ENCODE data around the gene ISLR2. TPM values are rescaled to one million over a fixed set of nuclear protein-coding genes. Genes with fewer than 3 reads are reported as not detected.

Gene ISLR2
- total RNA-seq, 1 experiment from 2014 or later = 0.05 TPM

DNA sequence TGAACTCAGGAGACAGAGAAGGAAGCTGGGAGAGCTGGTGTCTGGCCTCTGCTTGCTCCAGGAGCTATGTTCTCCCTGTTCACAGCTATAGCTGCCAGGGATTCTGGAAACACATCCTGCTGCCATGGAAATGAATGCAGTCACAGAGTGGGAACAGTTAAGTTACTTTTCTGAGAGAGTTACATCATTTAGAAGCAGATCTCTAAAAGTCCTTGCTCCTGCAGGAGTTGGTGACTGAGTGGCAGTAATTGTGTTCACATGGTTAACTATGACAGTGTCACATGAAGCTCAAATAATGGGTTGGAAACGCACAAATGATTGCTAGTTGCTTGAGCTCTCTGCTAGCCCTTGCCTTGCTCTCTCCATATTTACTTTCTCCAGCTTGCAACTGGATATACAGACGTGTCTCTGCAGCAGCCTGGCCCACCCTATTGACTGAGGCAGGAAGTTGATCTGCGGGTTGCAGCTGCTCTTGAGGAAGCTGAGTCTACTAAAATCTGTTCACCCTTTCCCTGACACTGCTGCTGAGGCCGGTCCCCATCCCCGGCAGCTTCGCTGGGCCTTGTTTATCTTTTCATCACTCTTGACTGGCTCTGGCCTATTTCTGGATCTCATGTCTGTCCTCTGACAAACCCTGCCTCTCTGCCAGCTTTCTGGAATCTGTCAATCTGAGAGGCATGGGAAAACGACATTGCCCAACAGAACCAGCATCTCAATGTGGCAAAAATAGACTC lies 26.5 kb downstream of the ISLR2 start:
- Histone ChIP-seq H3K9ac (ENCODE audit: low read length) (no peak overlapping the region), H3K4me1 (ENCODE audit: control insufficient read depth in 1 of 2, insufficient read depth in 2 of 2, low read length in 2 of 2) (no peaks in the 10 kb centered on the region), H3K79me2 (ENCODE audit: insufficient read depth, low read length) (no peaks in the 10 kb centered on the region), H3K4me2 (ENCODE audit: low read length) (no peak overlapping the region), H3K4me3 (replicated peaks in 1 of 2; ENCODE audit: low read depth in 1 of 2, low read length in 2 of 2) (no peak overlapping the region), H3K27ac (ENCODE audit: low read depth, low read length) (no peak overlapping the region), H3K36me3 (ENCODE audit: control insufficient read depth in 1 of 2, insufficient read depth in 2 of 2, low read length in 2 of 2) (no peaks in the 10 kb centered on the region), H4K20me1 (ENCODE audit: insufficient read depth) (no peaks in the 10 kb centered on the region), H2AFZ (ENCODE audit: low read depth, low read length, poor library complexity, severe bottlenecking) (no peak overlapping the region), H3K9me2 (ENCODE audit: insufficient read depth) (no peaks in the 10 kb centered on the region), H3K9me3 (ENCODE audit: control insufficient read depth in 1 of 2, insufficient read depth in 1 of 2, low read depth in 1 of 2, low read length in 2 of 2) (no peaks in the 10 kb centered on the region), H3K27me3 (ENCODE audit: insufficient read depth, low read length) (no peaks in the 10 kb centered on the region)
- ChIA-PET POLR2A (no interaction called here), CTCF (interaction anchor here (0.9 kb wide), 1 partner anchor 151 kb away, joined by 3 read pairs; no protein-coding TSS in a partner anchor), RAD21 (ENCODE audit: low non-redundant PET in 1 of 2, low total read pairs in 2 of 2, uncharacterized antibody in 2 of 2, unreplicated experiment in 2 of 2) (no interaction called here)
- no peak for TF ChIP-seq SRF (IDR thresholded peaks at IDR 0.05; ENCODE audit: low read depth)
- TF ChIP-seq EGR1 (IDR thresholded peaks at IDR 0.05; ENCODE audit: low read depth) = no peak
- no peak for TF ChIP-seq SIN3A (IDR thresholded peaks at IDR 0.05; ENCODE audit: low read depth)
- TF ChIP-seq ZFX (IDR thresholded peaks at IDR 0.05) = no peak
- TF ChIP-seq EZH2 (IDR thresholded peaks at IDR 0.05) = no peak
- TF ChIP-seq CEBPB (IDR thresholded peaks at IDR 0.05; ENCODE audit: low read depth) = no peak
- no peak for TF ChIP-seq FOSL1 (IDR thresholded peaks at IDR 0.05; ENCODE audit: low read depth)
- no peak for TF ChIP-seq TCF7L2 (IDR thresholded peaks at IDR 0.05; ENCODE audit: borderline replicate concordance, extremely low read depth, insufficient read depth, insufficient read length)
- TF ChIP-seq, protein P1, sequence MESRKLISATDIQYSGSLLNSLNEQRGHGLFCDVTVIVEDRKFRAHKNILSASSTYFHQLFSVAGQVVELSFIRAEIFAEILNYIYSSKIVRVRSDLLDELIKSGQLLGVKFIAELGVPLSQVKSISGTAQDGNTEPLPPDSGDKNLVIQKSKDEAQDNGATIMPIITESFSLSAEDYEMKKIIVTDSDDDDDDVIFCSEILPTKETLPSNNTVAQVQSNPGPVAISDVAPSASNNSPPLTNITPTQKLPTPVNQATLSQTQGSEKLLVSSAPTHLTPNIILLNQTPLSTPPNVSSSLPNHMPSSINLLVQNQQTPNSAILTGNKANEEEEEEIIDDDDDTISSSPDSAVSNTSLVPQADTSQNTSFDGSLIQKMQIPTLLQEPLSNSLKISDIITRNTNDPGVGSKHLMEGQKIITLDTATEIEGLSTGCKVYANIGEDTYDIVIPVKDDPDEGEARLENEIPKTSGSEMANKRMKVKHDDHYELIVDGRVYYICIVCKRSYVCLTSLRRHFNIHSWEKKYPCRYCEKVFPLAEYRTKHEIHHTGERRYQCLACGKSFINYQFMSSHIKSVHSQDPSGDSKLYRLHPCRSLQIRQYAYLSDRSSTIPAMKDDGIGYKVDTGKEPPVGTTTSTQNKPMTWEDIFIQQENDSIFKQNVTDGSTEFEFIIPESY (IDR thresholded peaks at IDR 0.05; ENCODE audit: extremely low read depth, insufficient replicate concordance, low read length) = no peak
- TF ChIP-seq, protein P2, sequence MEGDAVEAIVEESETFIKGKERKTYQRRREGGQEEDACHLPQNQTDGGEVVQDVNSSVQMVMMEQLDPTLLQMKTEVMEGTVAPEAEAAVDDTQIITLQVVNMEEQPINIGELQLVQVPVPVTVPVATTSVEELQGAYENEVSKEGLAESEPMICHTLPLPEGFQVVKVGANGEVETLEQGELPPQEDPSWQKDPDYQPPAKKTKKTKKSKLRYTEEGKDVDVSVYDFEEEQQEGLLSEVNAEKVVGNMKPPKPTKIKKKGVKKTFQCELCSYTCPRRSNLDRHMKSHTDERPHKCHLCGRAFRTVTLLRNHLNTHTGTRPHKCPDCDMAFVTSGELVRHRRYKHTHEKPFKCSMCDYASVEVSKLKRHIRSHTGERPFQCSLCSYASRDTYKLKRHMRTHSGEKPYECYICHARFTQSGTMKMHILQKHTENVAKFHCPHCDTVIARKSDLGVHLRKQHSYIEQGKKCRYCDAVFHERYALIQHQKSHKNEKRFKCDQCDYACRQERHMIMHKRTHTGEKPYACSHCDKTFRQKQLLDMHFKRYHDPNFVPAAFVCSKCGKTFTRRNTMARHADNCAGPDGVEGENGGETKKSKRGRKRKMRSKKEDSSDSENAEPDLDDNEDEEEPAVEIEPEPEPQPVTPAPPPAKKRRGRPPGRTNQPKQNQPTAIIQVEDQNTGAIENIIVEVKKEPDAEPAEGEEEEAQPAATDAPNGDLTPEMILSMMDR (IDR thresholded peaks at IDR 0.05 in 2 of 3, conservative IDR thresholded peaks at IDR 0.05 in 1 of 3; ENCODE audit: borderline replicate concordance in 1 of 3, insufficient read depth in 1 of 3, low read depth in 2 of 3, low read length in 2 of 3) = no peak
- no peak for TF ChIP-seq JUND (IDR thresholded peaks at IDR 0.05)
- no peak for TF ChIP-seq EZH2phosphoT487 (IDR thresholded peaks at IDR 0.05; ENCODE audit: borderline replicate concordance)
- DNase-seq (ENCODE audit: low read depth, low spot score) = no peak
- ATAC-seq = no peak
- intact Hi-C loops (cut with micrococcal nuclease) = no loop called here
- no TSS peak for BruUV-seq (replicated peaks)
